Uterus (tissue), 4 donors: ENCODE measurements around the gene TOP1. TPM values are rescaled to one million over a fixed set of nuclear protein-coding genes. Genes with fewer than 3 reads are reported as not detected.

Source experiments
- DNase-seq, 2 donors: peaks; one replicate each; pipeline ENCODE4 v3.0.0-alpha.2; 2019 to 2020
- H3K27ac ChIP-seq, 2 donors: fragments of 200-600 bp; sonication (generic); 1 replicate in 1 of 2; 2 replicates in 1 of 2; pipeline ENCODE4 v1.5.1; 2016 to 2018
- H3K27me3 ChIP-seq, 2 donors: fragments of 200-600 bp; sonication (generic); one replicate each; pipeline ENCODE4 v1.5.1; 2018 to 2019; ENCODE audit warnings: control low read depth in 1 of 2
- H3K36me3 ChIP-seq, 2 donors: fragments of 200-600 bp; sonication (generic); one replicate each; pipeline ENCODE4 v1.5.1; 2019; ENCODE audit warnings: control low read depth in 1 of 2
- H3K4me1 ChIP-seq, 2 donors: fragments of 200-600 bp; sonication (generic); one replicate each; pipeline ENCODE4 v1.5.1; 2018 to 2019; ENCODE audit warnings: control low read depth in 1 of 2
- H3K4me3 ChIP-seq, 2 donors: fragments of 200-600 bp; sonication (generic); 1 replicate in 1 of 2; 2 replicates in 1 of 2; pipeline ENCODE4 v1.5.1; 2018 to 2019; ENCODE audit warnings: mild to moderate bottlenecking in 1 of 2
- H3K9me3 ChIP-seq, 2 donors: fragments of 200-600 bp; sonication (generic); one replicate each; pipeline ENCODE4 v1.5.1; 2019; ENCODE audit warnings: control low read depth in 1 of 2
- CTCF ChIP-seq, 4 experiments: fragments of 200-600 bp in 2 of 4; fragments of 450-650 bp in 2 of 4; sonication (generic) in 2 of 4; IDR thresholded peaks; one replicate each; pipeline ENCODE4 v1.5.1; 2016 to 2019; ENCODE audit warnings: antibody characterized with exemption in 4 of 4, mild to moderate bottlenecking in 2 of 4, moderate library complexity in 1 of 4
- POLR2A ChIP-seq, 2 donors: fragments of 450-650 bp; IDR thresholded peaks; one replicate each; pipeline ENCODE4 v1.6.1; 2016; ENCODE audit warnings: antibody characterized with exemption in 2 of 2, mild to moderate bottlenecking in 1 of 2, moderate library complexity in 1 of 2
- intact Hi-C: fragments of 100-400 bp; cut with DNase I; formaldehyde crosslinking; loops from one replicate; pipeline ENCODE4 v1.15.1; 2023; ENCODE audit warnings: low total_unique reads
- total RNA-seq, 4 donors: library from RNA; depleted of rRNA in 3 of 4; stranded (reverse); fragments of >200 nt in 3 of 4; gene quantifications; one replicate each; pipeline versions ENCODE4 v1.1.0 to v1.2.4, GENCODE V29; 2014 to 2023
- donor health status: DM: yes; HTN: yes; CAD: no.

TOP1 gene
- total RNA-seq, 4 donors from 2014 or later: 20.5 to 47.1 (median 35.4) TPM

GRCh38 chr20:41050361-41051008 is 21.9 kb downstream of the TOP1 start:
- DNase-seq: no peak
- H3K4me1 ChIP-seq: peaks cover 9 to 20% of the 10 kb centered on the region in 2 donors
- H3K27me3 ChIP-seq: no peaks in the 10 kb centered on the region
- H3K36me3 ChIP-seq: no peaks in the 10 kb centered on the region
- H3K4me3 ChIP-seq: no peak overlapping the region
- peak overlapping the region; percentile 14 to 45 for H3K27ac ChIP-seq
- intact Hi-C loops: no loop called here
- TF ChIP-seq CTCF (IDR thresholded peaks at IDR 0.05) (no peak), POLR2A (IDR thresholded peaks at IDR 0.05) (no peak)
- H3K9me3 ChIP-seq: no peaks in the 10 kb centered on the region

- Histone ChIP-seq H3K4me1 (peaks cover 9 to 20% of the 10 kb centered on the region in 2 donors), H3K9me3 (no peaks in the 10 kb centered on the region), H3K36me3 (no peaks in the 10 kb centered on the region), H3K4me3 (no peak overlapping the region), H3K27me3 (no peaks in the 10 kb centered on the region), H3K27ac (peak overlapping the region in 1 of 2 donors; percentile 45)
- TF ChIP-seq CTCF (IDR thresholded peaks at IDR 0.05) (no peak), POLR2A (IDR thresholded peaks at IDR 0.05) (no peak)
- intact Hi-C loops: no loop called here
- DNase-seq: no peak
These were observed 22.6 kb downstream of the TOP1 start for GRCh38 chr20:41051009-41051825.

DNA sequence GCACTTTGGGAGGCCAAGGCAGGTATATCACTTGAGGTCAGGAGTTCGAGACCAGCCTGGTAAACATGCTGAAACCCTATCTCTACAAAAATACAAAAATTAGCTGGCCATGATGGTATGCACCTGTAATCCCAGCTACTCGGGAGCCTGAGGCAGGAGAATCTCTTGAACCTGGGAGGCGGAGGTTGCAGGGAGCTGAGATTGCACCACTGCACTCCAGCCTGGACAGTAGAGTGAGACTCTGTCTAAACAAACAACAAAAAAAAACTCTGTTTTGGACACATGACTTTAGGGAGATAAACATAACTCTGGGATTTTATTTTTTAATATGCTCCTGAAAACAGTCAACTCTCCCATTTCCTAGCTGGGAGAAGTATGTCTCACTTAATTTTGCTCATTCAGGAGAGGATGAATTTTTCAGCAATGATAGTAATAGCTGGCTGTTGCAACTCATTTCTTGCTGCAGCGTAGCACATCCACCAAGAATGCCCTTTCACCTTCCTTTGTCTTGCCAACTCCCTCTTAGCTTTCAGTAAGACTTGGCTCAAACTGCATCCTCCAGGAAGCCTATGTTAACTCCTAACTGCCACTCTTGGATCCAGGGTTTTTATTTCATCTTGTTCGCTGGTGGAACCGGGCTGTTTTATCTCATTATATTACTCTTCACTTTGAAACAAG is 24.3 kb downstream of the TOP1 start:
- H3K27ac ChIP-seq: no peak overlapping the region
- peak in 1 of 2 donors; percentile 50 for DNase-seq
- no peak overlapping the region for H3K4me3 ChIP-seq
- no peaks in the 10 kb centered on the region for H3K36me3 ChIP-seq
- no peaks in the 10 kb centered on the region for H3K9me3 ChIP-seq
- TF ChIP-seq POLR2A (IDR thresholded peaks at IDR 0.05) (no peak), CTCF (IDR thresholded peaks at IDR 0.05) (no peak)
- H3K27me3 ChIP-seq: no peaks in the 10 kb centered on the region
- H3K4me1 ChIP-seq: peaks cover 13 to 20% of the 10 kb centered on the region in 2 donors
- intact Hi-C loops: no loop called here

- Histone ChIP-seq H3K4me3 (no peak overlapping the region), H3K9me3 (no peaks in the 10 kb centered on the region), H3K27me3 (no peaks in the 10 kb centered on the region), H3K36me3 (no peaks in the 10 kb centered on the region), H3K4me1 (peaks cover 12 to 15% of the 10 kb centered on the region in 2 donors), H3K27ac (no peak overlapping the region)
- intact Hi-C loops: no loop called here
- DNase-seq: no peak
- TF ChIP-seq POLR2A (IDR thresholded peaks at IDR 0.05) (no peak), CTCF (IDR thresholded peaks at IDR 0.05) (no peak)
These were observed 25.6 kb downstream of the TOP1 start for GRCh38 chr20:41054070-41054846.
